NCI-H1436 (cell line): ENCODE data around the gene GNRHR.
"Not testable (repeated sequence)": the region's sequence is repeated elsewhere in the genome, so short reads cannot be mapped to it uniquely, and the experiment has no call there.

Experiments
- DNase-seq: peaks from one replicate; lab custom pipeline; 2025; lab: John Stamatoyannopoulos, UW

GNRHR gene, protein sequence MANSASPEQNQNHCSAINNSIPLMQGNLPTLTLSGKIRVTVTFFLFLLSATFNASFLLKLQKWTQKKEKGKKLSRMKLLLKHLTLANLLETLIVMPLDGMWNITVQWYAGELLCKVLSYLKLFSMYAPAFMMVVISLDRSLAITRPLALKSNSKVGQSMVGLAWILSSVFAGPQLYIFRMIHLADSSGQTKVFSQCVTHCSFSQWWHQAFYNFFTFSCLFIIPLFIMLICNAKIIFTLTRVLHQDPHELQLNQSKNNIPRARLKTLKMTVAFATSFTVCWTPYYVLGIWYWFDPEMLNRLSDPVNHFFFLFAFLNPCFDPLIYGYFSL

DNA sequence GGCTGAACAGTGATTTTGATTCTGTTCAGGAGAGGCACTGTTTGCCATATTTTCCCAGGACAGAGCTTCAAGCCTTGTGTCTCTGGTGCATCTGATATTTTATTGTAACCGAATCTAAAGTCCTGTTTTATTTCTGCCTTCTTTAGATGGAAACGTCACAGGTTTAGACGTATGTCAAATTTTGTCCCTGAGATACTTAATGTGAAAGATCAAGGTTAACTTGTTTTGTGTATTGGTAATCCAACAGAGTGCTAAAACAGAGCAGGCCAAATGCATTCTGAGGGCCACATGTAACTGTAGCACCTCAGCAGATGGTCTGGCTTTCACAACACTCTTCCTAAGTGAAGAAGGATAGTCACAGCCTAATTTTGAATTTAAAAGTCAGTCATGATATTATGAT lies at the start of gene GNRHR:
TSS of gene GNRHR (minus strand) at position 101 of the 400 bp plus-strand sequence. CDS start at position 48, 53 bp downstream.
- no peak for DNase-seq

DNA sequence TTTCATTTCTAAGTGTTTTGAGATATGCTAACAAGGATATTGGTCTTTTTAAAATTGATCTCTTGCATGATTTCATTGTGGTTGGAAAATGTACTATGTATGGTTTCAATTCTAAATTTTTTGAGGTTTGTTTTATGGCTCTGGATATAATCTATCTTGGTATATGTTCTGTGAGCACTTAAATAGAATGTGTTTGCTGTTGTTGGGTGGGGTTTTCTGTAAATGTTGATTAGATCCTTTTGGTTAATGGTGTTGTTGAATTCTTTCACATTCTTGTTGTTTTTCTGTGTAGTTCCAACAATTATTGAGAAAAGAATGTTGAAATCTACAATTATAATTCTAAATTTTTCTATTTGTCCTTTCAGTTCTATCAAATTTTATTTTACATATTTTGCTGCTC lies 42.6 kb upstream of the GNRHR start:
- DNase-seq = no peak

DNA sequence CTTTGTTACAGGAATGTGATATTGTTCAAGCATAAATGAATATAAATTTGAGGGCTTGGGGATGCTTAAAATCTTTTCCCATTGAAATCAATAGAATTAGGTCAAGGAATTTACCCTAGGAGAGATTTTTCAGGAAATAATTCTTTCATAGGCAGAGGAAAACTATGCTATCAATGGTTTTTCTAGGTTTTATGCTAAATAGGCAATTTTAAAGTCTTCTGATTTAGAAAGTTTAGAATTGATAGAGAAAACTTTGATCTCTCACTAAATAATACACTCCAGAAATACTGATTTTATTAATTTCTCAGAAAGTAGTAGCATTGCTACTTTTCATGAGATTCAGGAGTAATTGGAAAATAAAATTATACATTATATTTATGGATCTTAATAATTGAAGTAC lies 36.5 kb upstream of the GNRHR start:
- no peak for DNase-seq

DNA sequence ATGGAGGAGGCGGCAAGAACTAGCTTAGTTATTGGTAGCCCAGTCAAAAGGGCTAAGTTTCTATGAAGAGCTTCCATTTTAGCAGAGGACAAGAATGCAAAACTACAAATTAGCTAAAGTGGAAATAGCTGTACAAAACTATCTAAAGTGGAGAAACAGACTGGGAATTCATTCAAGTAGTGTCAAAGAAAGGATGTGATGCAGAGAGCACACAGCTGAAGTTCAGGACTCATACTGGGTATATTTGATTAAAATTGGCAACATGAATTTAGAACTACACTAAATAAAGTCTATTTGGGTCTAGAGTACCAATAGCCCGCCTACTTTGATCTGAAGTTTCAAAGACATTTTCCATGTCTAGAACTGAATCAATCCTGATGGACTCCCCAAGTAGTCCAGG lies 33.1 kb upstream of the GNRHR start:
- no peak for DNase-seq

DNA sequence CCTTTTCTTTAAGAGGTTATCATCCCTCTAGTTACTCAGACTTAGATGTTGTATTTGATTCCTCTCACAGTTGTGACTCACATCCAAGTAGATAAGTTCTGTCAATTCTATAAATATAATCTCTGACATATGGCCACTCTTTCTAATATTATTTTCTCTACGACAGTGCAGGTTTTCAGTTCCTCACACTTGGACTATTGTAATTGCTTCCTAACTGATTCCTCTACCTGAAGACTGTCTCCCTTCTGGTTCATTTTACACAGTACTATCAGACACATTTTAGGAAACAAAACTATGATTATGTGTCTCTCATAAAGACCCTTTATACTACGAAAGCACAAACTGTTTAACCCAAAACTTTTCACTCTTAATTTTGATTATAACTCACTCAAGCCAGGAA lies 31.3 kb upstream of the GNRHR start:
- DNase-seq = no peak

DNA sequence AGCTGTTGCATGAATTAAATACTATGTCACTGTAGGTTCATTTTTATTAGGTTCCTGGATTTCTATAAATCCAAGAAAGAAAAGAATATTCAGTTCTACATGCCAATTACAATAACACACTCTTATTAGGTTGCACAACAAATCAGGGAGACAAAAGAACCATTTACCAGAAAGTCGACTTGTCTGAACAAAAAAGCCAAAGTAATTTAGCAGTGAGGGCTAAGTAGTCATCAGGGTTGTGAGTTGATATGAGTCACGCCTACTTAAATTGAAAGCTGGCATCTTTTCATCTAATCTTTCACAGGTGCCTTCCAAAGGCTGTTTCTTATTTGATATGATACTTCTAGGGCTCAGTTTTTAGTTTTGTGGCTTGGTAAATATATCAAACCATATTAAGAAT lies 25.4 kb upstream of the GNRHR start:
- DNase-seq = peak; percentile 76

DNA sequence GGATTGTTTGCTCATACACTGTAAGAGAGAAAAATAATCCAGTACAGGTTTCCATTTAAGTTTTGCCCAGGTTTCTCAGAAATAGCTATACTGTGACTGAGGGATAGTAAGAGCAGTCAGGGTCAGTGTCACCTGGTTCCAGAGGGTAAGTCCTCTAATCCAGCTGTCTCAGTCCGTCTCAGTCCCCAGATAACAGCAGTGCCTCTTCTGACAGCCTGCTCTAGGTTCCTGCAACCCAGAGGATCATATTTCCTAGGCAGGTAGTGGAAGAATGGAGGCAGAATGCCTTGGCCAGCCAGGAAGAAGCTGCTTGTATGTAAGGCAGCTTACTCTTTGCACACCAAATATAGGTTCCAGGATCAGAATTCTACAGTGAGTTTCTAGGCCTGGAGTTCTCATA lies 22.6 kb upstream of the GNRHR start:
- DNase-seq = no peak

DNA sequence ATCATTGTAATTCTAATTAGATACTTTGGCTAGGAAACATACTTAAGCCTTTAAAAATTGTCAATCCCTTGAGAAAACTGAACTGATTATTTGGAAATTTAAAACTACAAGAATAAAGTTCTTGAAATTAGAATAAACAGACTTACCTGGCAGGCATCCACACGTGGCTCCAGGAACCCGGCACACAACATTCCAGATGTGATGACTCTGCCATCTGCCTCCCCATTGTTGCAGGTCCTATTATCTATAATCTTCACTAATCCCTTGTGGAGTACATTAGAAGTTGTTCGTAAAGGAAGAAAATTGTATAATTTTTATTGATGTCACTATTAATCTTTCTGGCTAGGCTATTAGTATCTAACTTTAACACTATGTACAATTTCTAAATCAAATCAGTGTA lies 16.2 kb upstream of the GNRHR start:
- DNase-seq = peak; percentile 83

DNA sequence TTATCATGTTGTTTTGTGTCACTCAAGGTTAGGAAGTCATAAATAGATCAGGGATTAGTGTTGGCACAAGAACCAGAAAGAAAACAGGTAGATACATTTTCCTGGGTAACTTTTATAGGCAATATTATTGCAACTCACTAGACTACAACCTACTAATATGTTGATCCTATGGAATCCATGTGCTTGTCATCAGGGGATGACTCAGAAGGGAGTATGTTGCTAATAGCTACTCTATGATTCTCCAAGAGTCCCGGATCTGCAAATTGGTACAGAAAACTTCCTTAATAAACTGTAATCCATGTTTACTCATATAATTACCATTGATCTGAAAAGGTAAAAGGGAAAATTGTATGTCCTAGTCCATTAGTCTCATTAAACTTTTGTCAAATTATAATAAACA lies 11.7 kb upstream of the GNRHR start:
- DNase-seq = no peak

DNA sequence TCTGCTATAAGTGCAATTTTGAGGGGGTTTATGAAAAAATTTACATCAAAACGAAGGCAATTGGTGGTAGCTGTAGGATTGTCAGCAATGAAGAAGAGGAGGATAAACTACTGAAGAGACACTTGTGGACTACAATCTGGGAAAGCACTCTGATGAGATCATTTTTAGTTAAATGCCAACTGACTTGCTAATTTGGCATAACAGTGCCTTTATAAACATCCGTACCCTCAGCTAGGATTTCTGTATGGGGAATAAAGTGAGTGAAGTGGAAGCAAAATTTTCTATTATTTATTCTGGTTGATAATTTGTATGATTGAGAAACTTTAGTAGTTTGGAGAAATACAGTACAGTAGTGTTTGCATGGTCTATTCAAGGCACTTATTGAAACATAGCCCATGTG lies 11.2 kb upstream of the GNRHR start:
- DNase-seq = no peak

DNA sequence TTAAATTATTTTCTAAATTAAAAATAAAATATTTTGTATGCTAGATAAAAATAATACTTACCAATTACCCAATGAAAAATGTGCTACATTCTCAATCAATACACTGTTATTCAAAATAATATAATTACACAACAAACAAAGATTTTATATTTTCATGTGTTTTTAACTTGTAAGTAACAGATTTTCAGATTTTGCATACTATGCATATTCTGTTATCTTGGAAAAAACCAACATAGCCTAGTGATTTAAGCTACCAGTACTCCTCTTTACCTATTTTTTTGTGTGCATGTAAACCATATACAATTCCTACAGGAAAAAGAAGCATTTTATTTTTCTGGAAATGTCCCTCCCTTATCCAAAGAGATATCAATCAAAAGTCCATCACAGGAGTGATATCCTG lies 10.0 kb upstream of the GNRHR start:
- DNase-seq = no peak

DNA sequence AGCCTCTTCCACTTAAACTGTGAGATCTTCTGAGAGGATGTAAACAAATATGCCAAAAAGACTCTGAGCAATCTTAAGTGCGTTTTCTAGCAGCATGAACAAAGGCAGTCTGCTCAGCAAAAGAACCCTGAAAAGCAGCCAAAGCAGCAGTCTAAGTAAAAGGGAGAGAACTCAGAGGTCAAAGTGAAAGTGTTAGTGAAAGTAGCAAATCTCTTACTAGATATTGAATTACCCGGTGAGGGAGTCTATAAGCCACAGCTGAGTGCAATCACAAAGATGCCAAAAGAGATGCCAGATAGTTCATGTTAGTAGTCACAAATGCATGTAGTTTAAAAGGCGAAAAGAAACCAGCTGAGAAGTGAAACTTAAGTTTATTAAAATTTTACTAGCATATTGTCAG lies 7.9 kb upstream of the GNRHR start:
- no peak for DNase-seq

DNA sequence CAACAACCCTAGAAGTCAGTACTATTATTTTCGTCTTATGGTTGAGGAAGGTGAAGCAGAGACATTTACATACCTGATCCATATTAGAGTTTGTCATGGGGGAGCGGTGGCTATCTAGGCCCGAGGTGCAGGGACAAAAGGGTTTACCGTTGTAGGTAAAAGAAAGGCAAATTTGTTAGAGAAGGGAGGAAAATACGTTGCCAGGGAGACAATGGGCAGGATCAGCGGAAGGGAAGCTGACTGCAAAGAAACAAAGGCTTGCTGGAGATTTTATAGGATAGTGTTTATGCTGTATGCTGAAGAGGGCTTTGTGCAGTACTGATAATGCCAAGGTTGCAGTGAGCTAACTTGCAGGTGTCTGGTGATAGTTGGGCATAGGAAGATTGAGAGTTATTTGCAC lies 2.8 kb upstream of the GNRHR start:
- not testable (repeated sequence) for DNase-seq

DNA sequence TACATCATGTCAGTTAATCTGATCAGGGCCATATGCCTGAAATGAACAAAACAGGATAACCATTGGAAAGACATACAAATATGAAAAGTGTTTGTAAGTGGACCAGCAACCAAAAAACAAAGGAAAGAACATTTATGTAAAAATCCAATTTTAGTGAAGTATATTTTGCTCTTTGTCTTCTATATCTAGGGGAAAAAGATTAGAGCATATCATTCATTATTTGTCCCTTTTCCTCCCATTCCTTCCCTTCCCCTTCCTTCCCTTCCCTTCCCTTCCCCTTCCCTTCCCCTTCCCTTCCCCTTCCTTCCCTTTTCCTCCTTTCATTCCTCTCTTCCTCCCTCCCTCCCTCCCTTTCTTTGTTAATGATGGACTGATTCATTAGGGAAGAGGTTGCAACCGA lies 1.8 kb upstream of the GNRHR start:
- no peak for DNase-seq

DNA sequence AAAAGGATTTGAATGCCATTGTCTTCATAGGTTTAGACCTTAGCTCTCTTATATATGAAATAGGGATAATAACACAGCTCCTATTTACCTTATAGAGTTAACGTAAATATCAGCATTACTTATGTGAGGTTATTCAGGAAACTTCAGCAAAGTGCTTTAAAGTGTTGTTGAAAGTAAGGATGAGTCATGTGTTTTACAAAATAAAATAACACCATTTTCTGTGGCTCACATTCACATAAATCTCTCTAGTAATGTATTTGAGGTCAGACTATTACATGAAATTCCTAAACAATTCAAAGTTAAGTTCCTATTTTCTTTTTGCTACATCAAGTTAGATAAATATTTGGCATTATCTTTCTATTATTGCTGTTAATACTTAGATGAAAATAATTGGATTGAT lies 2.9 kb downstream of the GNRHR start:
- DNase-seq = no peak

DNA sequence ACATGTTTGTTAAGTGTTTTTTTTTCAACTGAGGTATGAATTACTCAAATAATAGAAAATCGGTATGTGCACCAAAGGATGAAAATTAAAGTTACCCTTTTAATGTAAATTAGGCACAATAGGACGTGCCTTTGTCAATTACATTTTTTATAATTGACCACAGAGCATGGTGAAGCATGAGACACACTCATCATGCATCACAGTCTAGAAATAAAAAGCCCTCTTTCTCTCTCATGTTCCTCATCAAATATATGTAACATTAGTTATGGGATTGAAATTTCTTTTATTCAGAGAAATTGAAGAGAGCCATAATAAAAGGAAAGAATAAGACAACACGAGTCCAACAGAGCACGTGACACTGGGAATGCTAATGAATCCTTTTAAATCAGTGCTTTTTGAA lies 3.5 kb downstream of the GNRHR start:
- no peak for DNase-seq

DNA sequence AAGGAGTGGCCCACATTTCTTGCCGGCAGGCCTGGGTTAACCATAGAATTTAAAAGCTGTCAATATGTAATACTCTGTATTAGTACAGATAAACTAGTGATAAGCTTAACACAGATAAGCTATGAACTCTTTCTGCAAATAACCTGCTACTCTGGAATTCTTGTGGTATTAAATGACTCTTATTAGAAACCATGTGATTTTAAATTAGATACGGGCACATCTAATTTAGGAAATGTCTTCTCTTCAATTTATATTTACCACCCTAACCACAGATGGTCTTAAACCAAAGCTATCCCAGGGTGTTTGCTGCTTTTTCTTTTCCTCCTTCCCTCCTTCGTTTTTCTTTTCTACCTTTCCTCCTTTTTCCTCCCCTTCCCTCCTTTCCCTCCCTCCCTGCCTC lies 4.9 kb downstream of the GNRHR start:
- DNase-seq = no peak

DNA sequence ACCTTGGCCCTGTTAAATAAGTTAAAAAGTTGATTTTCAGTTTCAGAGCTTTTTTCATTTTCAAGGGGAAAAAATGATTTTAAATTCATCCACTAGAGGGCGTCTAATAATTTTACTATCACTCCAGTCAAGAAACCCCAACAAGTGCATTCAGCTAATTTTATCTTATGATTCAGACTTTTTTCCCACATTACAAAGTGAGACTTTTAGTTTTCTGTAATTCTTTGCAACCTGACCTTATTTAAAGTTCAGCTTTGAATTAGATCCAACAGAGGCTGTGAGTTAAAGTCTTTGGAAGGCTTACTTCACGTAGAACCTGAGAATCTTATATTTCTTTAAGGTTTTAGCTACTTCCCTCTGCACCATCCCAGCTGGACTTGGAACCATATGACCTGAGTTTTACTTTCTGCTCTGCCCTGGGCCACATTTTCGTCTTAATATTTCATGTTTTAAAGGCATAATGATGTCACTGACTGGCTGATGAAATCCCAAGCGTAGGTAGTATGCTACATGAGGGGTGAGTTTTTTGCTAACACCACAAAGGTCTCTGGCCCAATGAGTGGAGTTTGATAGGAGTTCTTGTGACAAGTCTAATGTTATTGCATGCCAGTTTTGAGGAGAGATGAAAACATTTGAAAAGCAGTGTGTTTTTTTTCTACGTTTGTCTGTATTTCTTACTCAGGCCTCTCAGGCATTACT lies 7.2 kb downstream of the GNRHR start:
- DNase-seq = peak; percentile 5

DNA sequence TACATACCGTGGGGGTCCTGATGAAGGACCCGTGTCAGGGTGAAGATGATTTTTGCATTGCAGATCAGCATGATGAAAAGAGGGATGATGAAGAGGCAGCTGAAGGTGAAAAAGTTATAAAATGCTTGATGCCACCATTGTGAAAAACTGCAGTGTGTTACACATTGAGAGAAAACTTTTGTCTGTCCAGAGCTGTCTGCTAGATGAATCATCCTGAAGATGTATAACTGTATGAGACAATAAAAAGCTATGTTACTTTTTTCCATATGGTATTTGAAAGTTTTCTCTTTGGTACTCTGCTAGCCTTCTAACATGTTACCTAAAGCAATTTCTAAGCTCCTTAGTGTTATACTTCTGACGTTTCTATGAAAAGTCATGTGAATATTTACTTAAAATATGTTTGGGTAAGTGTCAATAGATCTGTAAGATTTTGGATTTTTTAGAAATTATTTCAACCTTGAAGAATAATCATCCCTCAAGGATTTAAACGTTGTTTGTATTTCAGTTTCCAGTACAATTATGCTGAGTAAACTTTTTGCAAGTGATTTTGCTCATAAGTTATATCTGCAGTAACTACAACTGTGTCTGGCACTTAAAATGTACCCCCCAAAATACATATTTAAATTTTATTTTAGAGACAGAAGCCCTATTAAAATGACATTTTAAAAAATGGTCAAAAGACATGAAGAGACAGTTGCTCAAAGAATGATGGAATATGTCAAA lies 9.5 kb downstream of the GNRHR start:
- DNase-seq = no peak

DNA sequence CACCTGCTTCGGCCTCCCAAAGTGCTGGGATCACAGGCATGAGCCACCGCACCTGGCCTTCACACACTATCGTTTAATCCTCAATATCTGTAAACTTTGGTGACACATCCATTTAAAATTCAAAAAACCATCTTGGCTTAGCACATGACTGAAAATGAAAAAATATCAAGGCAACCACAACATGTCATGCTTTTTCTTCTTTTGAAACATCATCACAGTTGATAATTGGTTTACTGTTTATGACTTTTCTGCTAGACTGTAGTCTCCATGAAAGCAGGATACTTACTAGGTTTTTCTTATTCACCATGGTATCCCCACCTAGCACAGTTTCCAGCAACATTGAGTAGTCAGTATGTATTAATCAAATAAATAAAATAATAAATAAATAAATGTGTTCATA lies 11.0 kb downstream of the GNRHR start:
- no peak for DNase-seq

DNA sequence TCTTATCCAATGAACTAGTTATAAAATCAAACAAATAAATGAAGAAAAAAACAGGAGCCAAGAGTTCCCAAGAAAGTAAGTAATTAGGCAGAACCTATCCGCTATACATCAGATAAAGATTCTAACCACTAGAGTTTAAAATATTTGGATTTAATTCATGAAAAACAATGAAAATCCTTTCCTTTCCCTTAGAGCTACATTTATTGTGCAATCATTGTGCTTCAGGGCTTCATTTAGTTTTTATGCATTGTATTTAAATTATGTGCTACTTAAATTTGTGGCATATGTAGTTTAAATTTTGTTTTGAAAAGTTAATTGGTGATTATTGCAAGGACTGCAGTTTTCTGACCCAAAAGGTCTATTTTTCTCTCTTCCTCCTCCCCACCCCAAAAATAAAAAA lies 17.9 kb downstream of the GNRHR start:
- DNase-seq = no peak

DNA sequence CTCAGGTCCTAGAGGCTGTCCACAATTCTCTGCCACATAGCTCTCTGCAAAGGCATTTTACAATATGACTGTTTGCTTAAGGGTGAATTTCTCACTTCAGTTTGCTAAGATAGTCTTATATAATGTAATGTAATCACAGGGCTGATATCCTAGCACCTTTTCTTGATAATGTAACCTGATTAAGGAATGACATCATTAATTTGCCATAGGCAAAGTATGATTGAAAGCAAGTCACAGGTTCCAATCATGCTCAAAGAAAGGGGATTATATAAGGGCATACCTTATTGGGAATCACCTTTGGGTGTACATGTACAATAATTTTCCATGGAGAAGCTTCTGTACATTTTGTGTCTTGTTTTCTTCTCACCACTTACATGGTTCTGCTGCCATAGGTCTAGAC lies 18.9 kb downstream of the GNRHR start:
- no peak for DNase-seq

DNA sequence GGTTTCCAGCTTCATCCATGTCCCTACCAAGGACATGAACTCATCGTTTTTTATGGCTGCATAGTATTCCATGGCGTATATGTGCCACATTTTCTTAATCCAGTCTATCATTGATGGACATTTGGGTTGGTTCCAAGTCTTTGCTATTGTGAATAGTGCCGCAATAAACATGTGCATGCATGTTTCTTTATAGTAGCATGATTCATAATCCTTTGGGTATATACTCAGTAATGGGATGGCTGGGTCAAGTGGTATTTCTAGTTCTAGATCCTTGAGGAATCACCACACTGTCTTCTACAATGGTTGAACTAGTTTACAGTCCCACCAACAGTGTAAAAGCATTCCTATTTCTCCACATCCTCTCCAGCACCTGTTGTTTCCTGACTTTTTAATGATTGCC lies 23.7 kb downstream of the GNRHR start:
- DNase-seq = not testable (repeated sequence)
